Brain pericyte (primary cell): Measurements from ENCODE around the gene SSH2.

ENCODE experiments used
- DNase-seq: peaks from one replicate; pipeline ENCODE4 v3.0.0-alpha.2; 2012; ENCODE audit warnings: low read depth, low spot score

Gene SSH2

DNA sequence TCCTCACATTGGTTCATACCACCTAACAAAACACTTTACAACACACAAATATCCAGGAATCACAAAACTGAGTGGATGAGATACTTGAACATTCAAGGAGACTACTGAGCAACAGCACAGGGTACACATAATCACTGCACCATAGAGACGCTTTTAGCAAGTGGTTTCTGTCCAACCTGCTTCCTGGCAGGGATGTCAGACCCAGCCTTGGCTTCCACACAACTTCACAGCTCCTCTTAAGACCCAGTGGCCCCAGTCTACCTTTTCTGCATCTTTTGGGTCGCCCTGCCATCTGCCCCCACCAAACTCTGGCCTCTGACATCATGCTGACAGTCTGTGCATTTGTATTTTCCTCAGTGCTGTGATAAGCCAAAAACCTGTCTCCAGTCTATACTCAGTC, 301.4 kb downstream of the SSH2 start:
- no peak for DNase-seq

GRCh38 chr17:29627951-29628350, 302.1 kb downstream of the SSH2 start:
- no peak for DNase-seq

GRCh38 chr17:29625037-29625750, 304.8 kb downstream of the SSH2 start:
- DNase-seq: no peak

- DNase-seq: no peak
These were observed 305.4 kb downstream of the SSH2 start for GRCh38 chr17:29624586-29624985.

DNA sequence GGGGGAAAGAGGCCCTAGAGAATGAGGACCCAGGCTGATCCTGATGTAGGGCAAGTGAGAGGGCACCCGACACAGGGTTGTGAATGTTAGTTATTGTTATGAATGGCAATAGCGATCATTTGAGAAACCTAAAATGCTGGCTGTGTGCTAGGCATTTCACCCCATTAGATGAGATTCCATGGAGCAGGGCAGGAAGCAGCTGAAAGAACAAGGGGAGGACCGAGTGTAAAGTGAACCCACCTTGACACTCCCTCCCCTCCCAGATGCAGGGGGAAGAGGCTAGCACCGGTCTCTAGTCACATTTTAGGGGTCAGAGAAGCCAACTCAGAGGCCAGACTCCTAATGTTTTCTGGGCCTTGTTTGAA, 306.8 kb downstream of the SSH2 start:
- no peak for DNase-seq

DNA sequence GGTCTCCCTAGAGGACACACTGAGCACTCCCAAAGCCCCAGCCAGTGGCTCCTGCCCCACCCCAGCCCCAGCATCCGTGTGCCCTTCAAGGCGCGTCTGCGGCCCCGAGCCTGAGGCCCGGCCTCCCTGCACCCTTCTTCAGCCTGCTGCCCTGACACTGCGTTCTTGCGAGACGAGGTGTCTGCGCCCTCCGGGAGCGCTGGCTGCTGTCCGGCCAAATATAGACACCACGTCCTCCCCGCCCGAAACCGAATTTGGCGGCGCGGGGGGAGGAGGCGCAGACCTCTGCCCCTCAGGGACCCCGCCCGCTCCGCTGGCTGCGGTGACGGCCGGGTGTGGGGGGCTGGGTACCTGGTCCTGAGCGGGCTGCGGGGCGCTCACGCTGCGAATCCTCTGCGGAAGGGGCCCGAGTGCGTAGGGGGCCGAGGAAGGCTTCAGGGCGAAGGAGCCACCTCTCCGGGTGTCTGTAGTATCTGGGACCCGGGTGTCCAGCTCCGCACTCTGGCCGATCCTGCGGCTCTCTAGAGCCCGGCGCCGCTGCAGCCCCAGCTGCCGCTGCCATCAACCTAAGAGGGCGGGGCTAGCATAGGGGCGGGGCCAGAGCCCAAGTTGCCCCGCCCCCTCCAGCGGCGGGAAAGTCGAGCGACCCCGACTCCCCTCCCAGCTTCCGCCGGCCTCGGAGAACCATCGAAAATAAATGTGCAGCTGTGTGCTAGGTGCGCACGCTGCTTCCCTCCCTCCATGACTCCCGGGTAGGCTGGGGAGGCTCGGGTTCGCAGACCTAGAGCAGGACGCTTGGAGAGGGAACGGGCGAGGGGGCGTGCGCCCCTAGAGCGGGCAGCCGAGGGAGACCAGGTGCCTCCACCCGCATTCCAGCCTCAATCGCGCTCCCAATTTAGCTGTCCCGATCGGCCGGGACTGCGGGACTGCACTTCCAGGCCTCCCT, 307.4 kb downstream of the SSH2 start, which contains the start of gene CORO6:
TSS of gene CORO6 (minus strand) at position 576 of the 946 bp plus-strand sequence. CDS start 1,491 bp downstream, outside the sequence.
- DNase-seq: no peak

DNA sequence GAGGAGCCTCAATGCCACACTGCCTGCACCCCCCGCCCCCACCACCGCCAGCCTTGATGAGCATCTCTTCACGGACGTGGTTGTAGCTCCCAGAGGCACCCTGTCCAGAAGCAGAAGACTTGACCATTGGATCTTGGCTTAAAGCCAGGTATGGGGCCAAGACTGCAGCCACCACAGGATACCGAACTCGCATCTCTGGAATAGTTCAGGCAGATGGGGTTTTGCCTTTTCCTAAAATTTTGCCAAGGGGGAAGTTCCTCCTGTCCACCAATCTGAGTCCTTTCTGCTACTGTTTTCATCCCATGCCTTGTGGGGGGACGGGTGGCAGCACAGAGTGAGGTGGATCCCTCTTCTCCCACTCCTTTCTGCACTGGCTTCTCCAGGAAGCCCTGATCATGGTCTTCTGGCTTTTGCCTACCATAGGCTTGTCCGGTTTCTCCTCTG, 308.3 kb downstream of the SSH2 start:
- DNase-seq: no peak

GRCh38 chr17:29620779-29621500, 309.1 kb downstream of the SSH2 start:
- DNase-seq: no peak

DNA sequence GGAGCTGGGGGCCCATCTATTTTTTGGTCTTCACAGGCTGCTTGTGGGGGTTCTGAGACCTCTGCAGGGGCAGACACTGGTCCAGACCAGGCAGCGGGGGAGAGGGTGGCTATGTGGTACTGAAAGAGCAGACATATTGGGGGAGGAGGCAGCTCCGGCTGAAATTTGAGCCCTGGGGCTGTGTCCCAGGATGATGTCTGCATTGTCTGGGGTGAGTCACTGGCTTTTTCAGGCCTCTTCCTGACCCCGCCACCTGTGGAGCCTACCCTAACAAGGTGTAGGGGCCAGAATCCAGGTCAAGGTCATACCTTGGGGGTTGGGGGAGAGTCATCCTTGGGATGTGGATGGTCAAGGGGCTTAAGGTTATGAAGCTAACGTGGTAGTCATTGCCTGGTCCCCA, 309.8 kb downstream of the SSH2 start:
- no peak for DNase-seq

DNA sequence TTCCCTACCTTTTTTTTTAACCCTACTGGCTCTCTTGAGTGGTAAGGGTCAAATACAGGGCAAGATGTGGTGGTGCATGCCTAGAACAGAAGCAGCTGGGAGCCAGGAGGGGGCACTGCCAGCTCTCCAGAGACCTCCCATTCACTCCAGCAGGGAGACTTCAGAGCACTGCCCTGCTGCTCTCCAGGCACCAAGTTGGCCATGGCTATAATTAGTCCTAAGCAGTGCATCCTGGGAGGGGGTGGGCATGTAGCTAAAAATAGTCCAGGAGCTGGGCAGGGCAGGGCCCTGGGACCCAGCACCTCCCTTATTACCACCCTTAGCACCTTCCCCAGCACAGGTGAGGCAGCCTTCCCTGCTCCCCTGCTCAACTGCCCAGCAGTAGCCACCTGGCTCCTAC, 310.8 kb downstream of the SSH2 start:
- DNase-seq: no peak

DNA sequence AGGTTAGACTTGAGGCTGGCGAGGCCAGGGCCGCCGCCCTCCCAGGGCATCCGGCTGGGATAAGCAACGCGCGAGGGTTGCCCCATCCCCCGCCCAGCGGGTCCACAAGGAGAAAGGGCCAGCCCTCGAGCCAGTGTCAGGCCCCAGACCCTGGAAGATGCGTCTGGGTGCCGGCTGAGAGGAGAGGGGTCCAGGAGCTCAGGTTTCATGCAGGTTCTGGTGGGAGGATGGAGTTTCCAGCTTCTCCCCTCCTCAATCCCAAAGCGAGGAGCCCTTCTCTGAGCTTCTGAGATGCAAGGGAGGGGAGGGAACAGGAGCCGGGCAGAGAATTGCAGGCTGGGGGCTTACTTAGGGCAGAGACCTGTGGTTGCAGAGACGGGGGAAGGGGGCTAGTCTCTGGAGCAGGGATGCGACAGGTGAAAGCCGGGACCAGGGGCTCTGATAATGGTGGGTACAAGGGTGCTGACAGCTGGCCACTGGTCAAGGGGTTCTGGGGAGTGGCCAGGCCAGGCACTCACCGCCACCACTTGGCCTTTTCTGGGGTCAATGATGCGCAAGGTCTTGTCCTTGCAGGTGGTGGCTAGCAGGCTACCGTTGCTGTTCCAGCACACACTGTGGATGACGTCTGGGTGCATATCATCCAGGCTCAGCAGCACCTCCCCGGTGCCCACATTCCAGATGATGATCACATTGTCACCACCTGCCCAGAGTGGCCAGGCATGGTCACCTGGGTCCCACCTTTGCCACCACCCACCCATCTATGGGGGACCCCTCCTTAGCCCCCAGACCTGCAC, 311.6 kb downstream of the SSH2 start:
- DNase-seq: no peak

GRCh38 chr17:29617481-29618271, 312.4 kb downstream of the SSH2 start:
- no peak for DNase-seq

- DNase-seq: no peak
These were observed 312.9 kb downstream of the SSH2 start for GRCh38 chr17:29617125-29617480.

DNA sequence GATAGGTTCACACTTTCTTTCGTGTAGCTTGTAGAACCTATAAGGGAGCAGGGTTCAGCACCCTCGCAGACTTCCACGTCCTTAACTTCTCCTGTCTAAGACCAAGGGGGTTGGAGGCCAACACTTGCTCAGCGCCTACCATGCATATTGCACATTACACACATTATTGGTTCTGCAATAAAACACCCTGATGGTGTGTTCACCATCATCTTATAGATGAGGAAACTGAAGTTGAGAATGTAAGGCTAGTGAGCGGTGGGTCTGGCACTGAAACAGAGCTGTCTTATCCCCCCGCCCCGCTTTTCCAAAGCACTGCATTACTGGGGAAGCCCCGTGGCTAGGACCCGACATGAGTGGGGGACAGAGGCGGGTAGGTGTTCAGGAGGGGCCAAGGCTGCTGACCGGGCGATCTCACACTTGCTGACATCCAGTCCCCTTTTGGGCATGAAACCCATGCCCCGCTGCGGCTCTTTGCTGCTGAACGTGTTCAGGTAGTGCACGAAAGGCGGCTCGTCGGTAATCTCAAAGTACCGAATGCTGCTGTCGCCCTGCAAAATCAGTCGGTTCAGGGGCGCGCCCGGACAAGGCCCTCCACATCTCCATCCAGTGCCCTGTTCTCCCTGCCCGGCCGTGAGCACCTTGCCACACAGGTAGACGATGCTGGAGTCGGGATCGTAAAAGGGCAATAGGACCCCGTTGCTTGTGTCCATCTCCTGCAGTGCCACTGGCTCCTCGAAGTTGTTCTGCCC, 313.6 kb downstream of the SSH2 start:
- no peak for DNase-seq

DNA sequence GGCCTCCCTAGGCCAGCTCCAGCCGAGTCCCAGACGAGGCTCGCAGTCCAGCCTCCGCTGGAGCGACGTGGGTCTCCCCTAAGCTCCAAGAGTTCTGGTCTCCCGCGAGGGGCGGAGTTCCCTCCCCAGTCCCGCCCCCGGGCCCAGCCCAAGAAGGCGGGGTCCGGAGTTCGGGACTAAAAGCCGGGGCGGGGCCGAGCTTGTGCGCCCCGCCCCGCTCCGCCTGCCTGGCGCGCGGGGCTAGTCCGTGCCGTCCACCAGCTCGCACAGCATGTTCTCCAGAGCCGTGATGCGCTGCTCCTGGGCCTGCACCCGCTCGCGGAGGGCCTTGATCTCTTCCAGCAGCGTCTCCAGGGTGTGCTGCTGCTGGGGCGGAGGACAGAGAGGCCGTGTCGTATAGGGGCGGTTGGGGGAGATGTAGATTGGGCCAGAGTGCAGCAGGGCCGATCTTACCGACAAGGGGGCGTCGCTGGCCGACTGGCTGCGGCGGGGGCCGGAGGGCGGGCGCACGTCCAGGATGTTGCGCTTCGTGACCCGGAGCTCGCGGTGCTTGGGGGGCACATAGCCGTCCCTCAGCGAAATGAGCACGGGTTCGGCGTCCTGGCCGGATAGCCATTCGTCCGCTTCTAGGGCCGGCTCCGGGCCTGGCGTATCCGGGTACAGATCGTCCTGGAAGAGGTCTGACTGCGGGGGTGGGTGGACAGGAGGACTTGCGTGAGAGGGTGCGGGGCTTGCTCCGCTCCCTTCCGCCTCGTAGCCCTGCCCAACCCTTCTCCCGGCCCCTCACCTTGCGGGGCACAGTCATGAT, 314.3 kb downstream of the SSH2 start:
- DNase-seq: peak; percentile 58

DNA sequence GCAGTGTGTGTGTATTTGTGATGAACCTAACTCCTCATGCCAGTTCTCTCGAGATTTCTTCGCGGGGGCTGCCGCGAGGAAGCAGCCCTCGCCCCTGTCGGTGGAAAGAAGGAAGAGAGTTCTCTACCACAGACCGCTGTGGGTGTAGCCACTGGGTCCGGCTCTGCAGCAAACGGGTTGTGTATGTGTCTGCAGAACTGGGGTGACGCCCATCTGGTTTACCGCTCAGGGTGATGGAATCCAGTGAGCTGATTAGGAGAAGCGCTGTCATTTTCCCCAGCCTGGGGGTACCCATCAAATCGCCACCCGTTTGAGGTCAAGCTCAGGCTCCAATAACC, 315.0 kb downstream of the SSH2 start:
- DNase-seq: no peak

GRCh38 chr17:29614349-29615047, 315.5 kb downstream of the SSH2 start:
- DNase-seq: no peak

DNA sequence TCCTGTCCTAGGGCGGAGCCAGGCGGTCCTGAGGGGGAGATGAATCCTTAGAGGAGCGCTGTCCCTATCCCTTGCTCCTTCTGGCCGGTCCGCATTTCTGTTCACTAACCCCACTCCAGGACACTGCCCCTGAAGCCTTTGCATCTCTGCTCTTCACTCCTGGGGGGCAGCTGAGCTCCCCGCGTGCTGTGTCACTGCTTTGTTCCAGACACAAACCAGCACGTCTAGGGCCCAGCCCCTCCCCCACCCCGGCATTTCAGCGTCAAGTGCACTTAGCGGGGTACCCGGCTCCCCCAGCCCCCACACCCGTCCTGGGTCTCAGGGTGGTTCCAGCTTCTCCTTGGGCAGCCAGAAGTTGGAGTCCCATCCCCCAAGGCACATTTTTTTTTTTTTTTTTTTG, 316.2 kb downstream of the SSH2 start:
- no peak for DNase-seq
